GM21737 (cell line): Measurements from ENCODE around the gene HS3ST3B1.

Source experiments
- ATAC-seq: cut with Tn5 transposase; IDR thresholded peaks from one replicate; pipeline ENCODE4 v1.9.1; 2021; ENCODE audit warnings: mild to moderate bottlenecking, moderate library complexity; ENCODE audit not compliant: unreplicated experiment

The HS3ST3B1 gene

DNA sequence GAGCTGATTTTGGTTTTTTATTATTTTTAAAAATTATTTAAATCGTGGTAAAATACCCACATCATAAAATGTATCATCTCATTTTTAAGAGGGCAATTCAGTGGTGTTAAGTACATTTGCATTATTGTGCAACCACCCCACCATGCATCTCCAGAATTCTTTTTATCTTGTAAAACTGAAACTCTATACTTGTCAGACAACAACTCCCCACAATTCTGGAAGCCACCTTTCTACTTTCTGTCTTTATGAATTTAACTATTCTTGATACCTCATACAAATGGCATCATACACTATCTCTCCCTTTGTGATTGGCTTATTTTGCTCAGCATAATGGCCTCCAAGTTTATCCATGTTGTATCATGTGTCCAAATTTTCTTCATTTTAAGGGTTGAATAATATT, 97.9 kb downstream of the HS3ST3B1 start:
- ATAC-seq, result no peak
